CD14-positive monocyte (primary cell): ENCODE measurements around the gene TRIM7. TPM values are rescaled to one million over a fixed set of nuclear protein-coding genes. Genes with fewer than 3 reads are reported as not detected.
A peak's percentile ranks its signal among the peaks of the same experiment; 100 is the strongest.

Experiments
- DNase-seq, 3 donors: peaks; one replicate each; pipeline ENCODE4 v3.0.0-alpha.2; 2011 to 2022
- H2AFZ ChIP-seq: 2 replicates; pipeline ENCODE4 v1.6.0; 2012; ENCODE audit warnings: mild to moderate bottlenecking, low read depth, low read length, inconsistent platforms; ENCODE audit not compliant: insufficient read depth, poor library complexity, severe bottlenecking
- H3K27ac ChIP-seq, 2 donors: 1 replicate in 1 of 2; 2 replicates in 1 of 2; pipeline ENCODE4 v1.5.1; 2012 to 2013; ENCODE audit warnings: low read length in 2 of 2, control low read depth in 1 of 2, inconsistent platforms in 1 of 2, low read depth in 1 of 2, mild to moderate bottlenecking in 1 of 2
- H3K27me3 ChIP-seq, 2 donors: one replicate each; pipeline versions ENCODE4 v1.6.0 to v1.6.1; 2011 to 2013; ENCODE audit warnings: low read length in 2 of 2; ENCODE audit not compliant: control insufficient read depth in 2 of 2, insufficient read depth in 2 of 2
- H3K36me3 ChIP-seq, 2 donors: replicated peaks in 1 of 2; 1 replicate in 1 of 2; 2 replicates in 1 of 2; pipeline versions ENCODE4 v1.5.1 to v1.6.1; 2012 to 2013; ENCODE audit warnings: low read length in 2 of 2, control low read depth in 1 of 2, inconsistent platforms in 1 of 2, mild to moderate bottlenecking in 1 of 2; ENCODE audit not compliant: insufficient read depth in 2 of 2, control insufficient read depth in 1 of 2
- H3K4me1 ChIP-seq, 2 donors: 1 replicate in 1 of 2; 2 replicates in 1 of 2; pipeline versions ENCODE4 v1.5.1 to v1.6.1; 2012 to 2013; ENCODE audit warnings: low read length in 2 of 2, control low read depth in 1 of 2, inconsistent platforms in 1 of 2, mild to moderate bottlenecking in 1 of 2, moderate library complexity in 1 of 2; ENCODE audit not compliant: insufficient read depth in 2 of 2, control insufficient read depth in 1 of 2
- H3K4me2 ChIP-seq: replicated peaks from 2 replicates; pipeline ENCODE3; 2012; ENCODE audit warnings: low read length, moderate library complexity, mild to moderate bottlenecking; ENCODE audit not compliant: poor library complexity, severe bottlenecking; ENCODE audit errors: extremely low read depth
- H3K4me3 ChIP-seq, 3 experiments: fragments of 200-600 bp in 1 of 3; sonication (generic) in 1 of 3; replicated peaks in 1 of 3; 1 replicate in 2 of 3; 2 replicates in 1 of 3; pipeline ENCODE4 v1.5.1; 2011 to 2013; ENCODE audit warnings: low read length in 3 of 3, mild to moderate bottlenecking in 3 of 3, control low read depth in 2 of 3, low read depth in 2 of 3, inconsistent platforms in 1 of 3, moderate library complexity in 1 of 3
- H3K79me2 ChIP-seq: 2 replicates; pipeline ENCODE4 v1.6.0; 2012; ENCODE audit warnings: mild to moderate bottlenecking, control low read depth, inconsistent platforms, low read length, moderate library complexity; ENCODE audit not compliant: insufficient read depth
- H3K9ac ChIP-seq: 2 replicates; pipeline ENCODE4 v1.6.0; 2017; ENCODE audit warnings: low read length, mild to moderate bottlenecking; ENCODE audit not compliant: insufficient read depth, poor library complexity, severe bottlenecking
- H3K9me3 ChIP-seq, 2 donors: replicated peaks in 1 of 2; 1 replicate in 1 of 2; 2 replicates in 1 of 2; pipeline versions ENCODE4 v1.5.1 to v1.6.1; 2012 to 2013; ENCODE audit warnings: low read length in 2 of 2, control low read depth in 1 of 2; ENCODE audit not compliant: control insufficient read depth in 1 of 2, insufficient read depth in 1 of 2
- H4K20me1 ChIP-seq: 2 replicates; pipeline ENCODE4 v1.6.0; 2012; ENCODE audit warnings: mild to moderate bottlenecking, low read length, control low read depth, moderate library complexity; ENCODE audit not compliant: insufficient read depth
- H3K27ac Mint-ChIP-seq, 7 donors: one replicate each; pipeline ENCODE4 v1.8.0; 2020; ENCODE audit warnings: mild to moderate bottlenecking in 7 of 7, mixed read lengths in 7 of 7, moderate library complexity in 6 of 7, inconsistent platforms in 2 of 7
- H3K27me3 Mint-ChIP-seq, 3 donors: one replicate each; pipeline ENCODE4 v1.8.0; 2021 to 2022; ENCODE audit warnings: low read depth in 3 of 3, mild to moderate bottlenecking in 3 of 3, mixed read lengths in 3 of 3, moderate library complexity in 3 of 3, inconsistent platforms in 1 of 3
- H3K36me3 Mint-ChIP-seq, 2 donors: one replicate each; pipeline ENCODE4 v1.8.0; 2020; ENCODE audit warnings: mixed read lengths in 2 of 2, inconsistent platforms in 1 of 2, mild to moderate bottlenecking in 1 of 2
- H3K4me1 Mint-ChIP-seq: one replicate; pipeline ENCODE4 v1.8.0; 2020; ENCODE audit warnings: mild to moderate bottlenecking, mixed read lengths
- H3K4me3 Mint-ChIP-seq, 2 donors: one replicate each; pipeline ENCODE4 v1.8.0; 2020; ENCODE audit warnings: mild to moderate bottlenecking in 2 of 2, mixed read lengths in 2 of 2, moderate library complexity in 1 of 2
- H3K9me3 Mint-ChIP-seq, 7 donors: one replicate each; pipeline ENCODE4 v1.8.0; 2020 to 2022; ENCODE audit warnings: mixed read lengths in 7 of 7, mild to moderate bottlenecking in 6 of 7, moderate library complexity in 6 of 7, inconsistent platforms in 2 of 7
- CTCF ChIP-seq: fragments of 200-600 bp; IDR thresholded peaks from one replicate; pipeline ENCODE4 v1.8.0; 2022; ENCODE audit warnings: antibody characterized with exemption, mild to moderate bottlenecking
- WGBS: methylation state at CpG from one replicate; pipeline ENCODE4 v1.1.5; 2013; ENCODE audit warnings: missing lambda C conversion rate; ENCODE audit not compliant: insufficient coverage; 5-methylcytosine and 5-hydroxymethylcytosine counted together
- intact Hi-C, 2 donors: fragments of 100-400 bp; cut with micrococcal nuclease; formaldehyde crosslinking; loops; one replicate each; pipeline versions ENCODE4 v1.15.0 to v1.15.1; 2023
- polyA plus RNA-seq, 3 donors: library from polyadenylated mRNA; depleted of rRNA in 1 of 3; unstranded in 2 of 3; stranded (reverse) in 1 of 3; fragments of 300-500 nt in 2 of 3; fragments of >200 nt in 1 of 3; fragmentation: Illumina TruSeq in 2 of 3; gene quantifications; 1 replicate in 2 of 3; 2 replicates in 1 of 3; pipeline ENCODE4 v1.2.3, GENCODE V29; 2012 to 2021

Gene TRIM7
- polyA plus RNA-seq, 3 donors: 9.5 to 12.8 (median 10.3) TPM

- DNase-seq: no peak
- H2AFZ ChIP-seq: no peak overlapping the region
- Mint-ChIP-seq H3K27me3 (peaks cover 7 to 18% (median 16%) of the 10 kb centered on the region in 3 donors), H3K9me3 (peaks cover 0 to 9% (median 3%) of the 10 kb centered on the region in 7 donors), H3K27ac (no peak overlapping the region), H3K36me3 (no peaks in the 10 kb centered on the region), H3K4me1 (no peaks in the 10 kb centered on the region), H3K4me3 (no peak overlapping the region)
- WGBS: 54% methylated on average over 9 of the region's 9 CpGs
- no peaks in the 10 kb centered on the region for H4K20me1 ChIP-seq
- peaks cover 0 to 8% of the 10 kb centered on the region in 2 donors for H3K9me3 ChIP-seq
- TF ChIP-seq CTCF: no peak
- no peak overlapping the region for H3K27ac ChIP-seq
- no peaks in the 10 kb centered on the region for H3K79me2 ChIP-seq
- intact Hi-C loops: loop anchor here (10.0 kb wide), 3 partner anchors 286 to 366 kb away; partner anchors contain the start of genes ZFP62 (in 2 of the 2) and MGAT1 (in 1 of the 2)
- H3K4me3 ChIP-seq: no peak overlapping the region
- H3K9ac ChIP-seq: no peak overlapping the region
- no peak overlapping the region for H3K4me2 ChIP-seq
- H3K27me3 ChIP-seq: no peaks in the 10 kb centered on the region
- H3K36me3 ChIP-seq: no peaks in the 10 kb centered on the region
- H3K4me1 ChIP-seq: no peaks in the 10 kb centered on the region
Observed at GRCh38 chr5:181151146-181151545, 53.9 kb downstream of the TRIM7 start.

GRCh38 chr5:181149806-181150733 is 54.9 kb downstream of the TRIM7 start:
- intact Hi-C loops: loop anchor here (10.0 kb wide), 3 partner anchors 285 to 365 kb away; partner anchors contain the start of genes ZFP62 (in 2 of the 2) and MGAT1 (in 1 of the 2)
- no peak overlapping the region for H3K4me2 ChIP-seq

More at GRCh38 chr5:181149806-181150733, 54.9 kb downstream of the TRIM7 start:
- no peak overlapping the region for H3K4me3 ChIP-seq
- H3K36me3 ChIP-seq: no peaks in the 10 kb centered on the region
- Mint-ChIP-seq H3K27ac (peak overlapping the region in 1 of 7 donors; percentile 16), H3K27me3 (peaks cover 7 to 19% (median 16%) of the 10 kb centered on the region in 3 donors), H3K9me3 (peaks cover 2 to 14% (median 6%) of the 10 kb centered on the region in 7 donors), H3K4me1 (no peaks in the 10 kb centered on the region), H3K4me3 (no peak overlapping the region), H3K36me3 (no peaks in the 10 kb centered on the region)
- no peaks in the 10 kb centered on the region for H3K4me1 ChIP-seq
- no peak overlapping the region for H3K27ac ChIP-seq
- WGBS: 85% methylated on average over 12 of the region's 14 CpGs
- H3K27me3 ChIP-seq: no peaks in the 10 kb centered on the region
- H3K9me3 ChIP-seq: peaks cover 0 to 8% of the 10 kb centered on the region in 2 donors
- no peaks in the 10 kb centered on the region for H3K79me2 ChIP-seq
- no peak overlapping the region for H2AFZ ChIP-seq
- DNase-seq: no peak
- no peaks in the 10 kb centered on the region for H4K20me1 ChIP-seq
- no peak for TF ChIP-seq CTCF
- no peak overlapping the region for H3K9ac ChIP-seq
